Stimulated activated CD4-positive, alpha-beta T cell treated with anti-CD3 and anti-CD28 coated beads, Interleukin-15, amount 100 ng/mL, for 1 hour (primary cell): Measurements from ENCODE around the gene PRKAR1B.

Experiments used
- DNase-seq, 2 donors: peaks; one replicate each; pipeline ENCODE4 v3.0.0-alpha.2; 2020; ENCODE audit warnings: low read depth in 1 of 2, low spot score in 1 of 2

The PRKAR1B gene

DNA sequence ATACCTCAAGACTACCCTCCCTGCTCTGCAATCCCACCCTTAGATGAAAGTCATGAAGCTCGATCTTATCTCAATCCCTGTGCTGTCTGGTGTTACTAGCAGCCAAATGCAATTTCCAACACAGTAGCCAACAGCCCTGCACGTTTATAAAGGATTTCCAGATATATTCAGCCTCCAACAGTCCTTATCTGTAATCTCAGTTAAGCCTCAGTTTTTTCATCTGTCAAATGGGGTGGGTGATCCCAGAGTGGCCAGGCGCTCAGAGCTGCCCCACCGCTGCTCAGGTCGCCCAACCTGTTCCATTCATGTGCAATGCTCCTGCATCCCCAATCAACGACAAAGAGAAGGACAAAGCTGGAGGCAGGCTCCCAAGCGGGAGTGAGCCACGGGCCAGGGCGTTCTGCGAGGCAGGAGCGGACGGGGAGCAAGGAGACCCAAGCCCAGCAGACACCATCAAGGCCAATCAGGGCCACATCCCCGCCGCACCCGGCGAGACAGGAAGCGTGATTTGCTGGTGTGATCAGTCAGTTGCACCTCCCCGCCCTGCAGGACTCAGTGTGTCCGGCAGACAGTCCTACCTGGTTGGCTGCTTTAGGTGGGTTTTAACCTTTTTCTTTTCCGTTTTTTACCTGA is 227.1 kb downstream of the PRKAR1B start:
- DNase-seq: no peak
